Keratinocyte (primary cell): ENCODE measurements around the gene C16orf92.

Experiments
- EZH2 ChIP-seq: IDR thresholded peaks from one replicate; pipeline ENCODE4 v1.6.1; 2012; ENCODE audit warnings: inconsistent platforms, mild to moderate bottlenecking, low read length, moderate library complexity
- TF ChIP-seq, protein P1 (sequence below), 3 experiments: IDR thresholded peaks in 1 of 3; conservative IDR thresholded peaks in 1 of 3; optimal IDR thresholded peaks in 1 of 3; 2 replicates in 2 of 3; 3 replicates in 1 of 3; pipeline versions ENCODE3 to v1.5.1; 2011; ENCODE audit warnings: low read length in 3 of 3, mild to moderate bottlenecking in 3 of 3, moderate library complexity in 2 of 3, control low read depth in 1 of 3, inconsistent platforms in 1 of 3; ENCODE audit not compliant: insufficient read depth in 2 of 3; ENCODE audit errors: extremely low read depth in 1 of 3

DNA sequence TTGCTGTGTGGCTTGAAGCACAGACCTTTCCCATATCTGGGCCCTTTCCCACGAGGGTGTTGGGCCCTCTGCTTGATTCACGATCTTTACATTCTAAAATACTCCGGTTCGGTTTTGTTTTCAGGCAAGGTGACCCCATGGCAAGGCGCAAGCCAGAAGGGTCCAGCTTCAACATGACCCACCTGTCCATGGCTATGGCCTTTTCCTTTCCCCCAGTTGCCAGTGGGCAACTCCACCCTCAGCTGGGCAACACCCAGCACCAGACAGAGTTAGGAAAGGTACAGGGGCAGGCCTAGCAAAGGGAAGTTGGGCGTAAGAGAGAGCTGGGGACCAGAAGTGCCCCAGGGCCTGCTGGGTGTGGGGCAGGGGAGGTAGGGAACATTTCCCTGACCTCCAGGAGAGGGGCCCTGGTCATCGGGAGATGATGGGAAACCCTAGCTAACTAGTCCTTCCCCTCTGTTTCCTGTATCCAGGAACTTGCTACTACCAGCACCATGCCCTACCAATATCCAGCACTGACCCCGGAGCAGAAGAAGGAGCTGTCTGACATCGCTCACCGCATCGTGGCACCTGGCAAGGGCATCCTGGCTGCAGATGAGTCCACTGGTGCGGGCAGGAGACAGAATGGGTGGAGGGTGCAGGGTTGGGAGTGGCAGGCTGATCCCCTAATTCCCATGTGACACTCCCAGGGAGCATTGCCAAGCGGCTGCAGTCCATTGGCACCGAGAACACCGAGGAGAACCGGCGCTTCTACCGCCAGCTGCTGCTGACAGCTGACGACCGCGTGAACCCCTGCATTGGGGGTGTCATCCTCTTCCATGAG is 44.0 kb downstream of the C16orf92 start:
- TF ChIP-seq, protein P1, sequence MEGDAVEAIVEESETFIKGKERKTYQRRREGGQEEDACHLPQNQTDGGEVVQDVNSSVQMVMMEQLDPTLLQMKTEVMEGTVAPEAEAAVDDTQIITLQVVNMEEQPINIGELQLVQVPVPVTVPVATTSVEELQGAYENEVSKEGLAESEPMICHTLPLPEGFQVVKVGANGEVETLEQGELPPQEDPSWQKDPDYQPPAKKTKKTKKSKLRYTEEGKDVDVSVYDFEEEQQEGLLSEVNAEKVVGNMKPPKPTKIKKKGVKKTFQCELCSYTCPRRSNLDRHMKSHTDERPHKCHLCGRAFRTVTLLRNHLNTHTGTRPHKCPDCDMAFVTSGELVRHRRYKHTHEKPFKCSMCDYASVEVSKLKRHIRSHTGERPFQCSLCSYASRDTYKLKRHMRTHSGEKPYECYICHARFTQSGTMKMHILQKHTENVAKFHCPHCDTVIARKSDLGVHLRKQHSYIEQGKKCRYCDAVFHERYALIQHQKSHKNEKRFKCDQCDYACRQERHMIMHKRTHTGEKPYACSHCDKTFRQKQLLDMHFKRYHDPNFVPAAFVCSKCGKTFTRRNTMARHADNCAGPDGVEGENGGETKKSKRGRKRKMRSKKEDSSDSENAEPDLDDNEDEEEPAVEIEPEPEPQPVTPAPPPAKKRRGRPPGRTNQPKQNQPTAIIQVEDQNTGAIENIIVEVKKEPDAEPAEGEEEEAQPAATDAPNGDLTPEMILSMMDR (optimal IDR thresholded peaks at IDR 0.05 in 1 of 3, IDR thresholded peaks at IDR 0.05 in 1 of 3, conservative IDR thresholded peaks at IDR 0.05 in 1 of 3; ENCODE audit: extremely low read depth in 1 of 3, insufficient read depth in 2 of 3, low read length in 3 of 3), result no peak
- no peak for TF ChIP-seq EZH2
